CD4-positive, CD25-positive, alpha-beta regulatory T cell (primary cell): ENCODE data around the gene NME9. TPM values are rescaled to one million over a fixed set of nuclear protein-coding genes. Genes with fewer than 3 reads are reported as not detected.

Experiments
- polyA plus RNA-seq, 4 donors: library from polyadenylated mRNA; unstranded; fragments of 300-500 nt; fragmentation: Illumina TruSeq; gene quantifications; one replicate each; pipeline ENCODE4 v1.2.3, GENCODE V29; 2021
- total RNA-seq: library from RNA; stranded (reverse); gene quantifications from one replicate; pipeline ENCODE4 v1.2.3, GENCODE V29; 2022

The NME9 gene
- total and polyA plus RNA-seq, 5 donors from 2014 or later, result 0.33 to 1.3 (median 0.71) TPM; not detected in 1

Other genes with a start within 250 kb of the NME9 start
- gene DZIP1L, start 214.2 kb downstream of the NME9 start, total RNA-seq, result not detected
- gene DZIP1L, start 214.2 kb downstream of the NME9 start, polyA plus RNA-seq, result not detected
- not detected for gene A4GNT, start 197.5 kb downstream of the NME9 start, total RNA-seq
- not detected for gene A4GNT, start 197.5 kb downstream of the NME9 start, polyA plus RNA-seq
- 19.6 TPM for gene DBR1, start 154.9 kb downstream of the NME9 start, total RNA-seq
- 10 to 100 TPM; 14.6 to 27.2 (median 18.2) TPM for gene DBR1, start 154.9 kb downstream of the NME9 start, polyA plus RNA-seq
- gene ARMC8, start 142.6 kb downstream of the NME9 start, total RNA-seq, result 98.1 TPM
- 10 to 100 TPM; 47.2 to 71.2 (median 53.8) TPM for gene ARMC8, start 142.6 kb downstream of the NME9 start, polyA plus RNA-seq
- gene MRAS, start 18.7 kb upstream of the NME9 start, total RNA-seq, result not detected
- not detected for gene MRAS, start 18.7 kb upstream of the NME9 start, polyA plus RNA-seq
- gene ESYT3, start 104.8 kb upstream of the NME9 start, total RNA-seq, result not detected
- gene ESYT3, start 104.8 kb upstream of the NME9 start, polyA plus RNA-seq, result under 1 TPM in 1 of 4 donors, not detected in 3; 0.17 TPM